Measurements from ENCODE around the gene GCH1.

GCH1 gene

DNA sequence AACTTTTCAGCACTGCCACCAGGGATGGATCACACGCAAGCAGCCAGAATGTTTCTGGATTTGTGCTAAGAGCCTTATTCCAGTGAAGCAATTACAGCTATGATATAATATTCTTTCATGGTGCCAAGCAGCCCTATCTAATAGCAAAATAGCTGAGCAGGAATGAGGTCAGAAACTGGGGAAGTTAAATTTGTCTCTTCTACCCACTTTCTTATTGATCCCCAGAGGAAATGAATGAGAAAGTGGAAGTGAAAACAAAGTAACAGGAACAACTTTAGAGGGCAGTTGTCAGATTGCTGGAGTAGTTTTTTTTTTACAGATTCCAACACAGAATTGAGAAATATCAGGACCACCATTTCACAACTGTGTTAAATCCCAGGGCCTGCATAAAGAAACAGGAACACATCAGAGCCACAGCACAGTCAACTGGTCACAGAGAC is 44.8 kb downstream of the GCH1 start:
- no peak for DNase-seq

GRCh38 chr14:54856152-54856551 is 46.5 kb downstream of the GCH1 start:
- DNase-seq = no peak

GRCh38 chr14:54854181-54854580 is 48.4 kb downstream of the GCH1 start:
- DNase-seq = no peak

DNA sequence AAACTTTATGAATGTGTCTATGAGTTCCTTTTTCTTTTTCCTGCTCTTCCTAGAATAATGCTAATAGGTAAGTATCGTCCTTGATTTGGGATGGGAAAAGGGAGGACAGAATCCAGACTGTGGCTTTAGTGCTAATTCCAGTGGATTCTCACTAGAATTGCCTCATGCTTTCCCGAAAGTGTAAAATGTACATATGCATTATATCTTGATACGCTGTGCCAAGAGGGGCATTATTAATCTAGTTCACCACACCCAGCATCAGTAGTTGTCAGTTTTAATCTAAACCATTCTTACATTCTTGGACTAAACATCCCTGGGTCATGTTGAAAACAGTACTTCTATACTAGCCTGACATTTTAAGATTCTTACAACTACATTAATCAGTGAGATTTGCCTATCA is 49.3 kb downstream of the GCH1 start:
- no peak for DNase-seq

- no peak for DNase-seq
These were observed 50.4 kb downstream of the GCH1 start for GRCh38 chr14:54852215-54852614.

DNA sequence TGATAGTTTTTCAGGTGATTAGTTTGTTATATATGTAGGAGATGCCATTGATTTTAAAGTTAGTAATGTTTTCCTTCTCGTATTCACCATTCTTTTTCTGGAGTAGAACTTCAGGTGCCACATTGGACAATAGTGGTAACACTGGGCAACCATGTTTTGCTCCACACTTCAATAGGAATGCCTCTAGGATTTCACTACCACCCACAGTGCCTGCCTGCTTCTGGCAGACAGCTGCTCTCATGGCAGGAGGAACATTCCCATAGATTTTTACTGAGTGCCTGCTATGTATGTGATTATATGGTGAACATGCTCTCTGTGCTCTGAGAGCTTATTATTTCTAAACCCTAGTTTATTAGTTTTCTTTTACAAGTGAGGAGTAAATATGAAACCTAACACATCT is 53.7 kb downstream of the GCH1 start:
- DNase-seq = no peak

DNA sequence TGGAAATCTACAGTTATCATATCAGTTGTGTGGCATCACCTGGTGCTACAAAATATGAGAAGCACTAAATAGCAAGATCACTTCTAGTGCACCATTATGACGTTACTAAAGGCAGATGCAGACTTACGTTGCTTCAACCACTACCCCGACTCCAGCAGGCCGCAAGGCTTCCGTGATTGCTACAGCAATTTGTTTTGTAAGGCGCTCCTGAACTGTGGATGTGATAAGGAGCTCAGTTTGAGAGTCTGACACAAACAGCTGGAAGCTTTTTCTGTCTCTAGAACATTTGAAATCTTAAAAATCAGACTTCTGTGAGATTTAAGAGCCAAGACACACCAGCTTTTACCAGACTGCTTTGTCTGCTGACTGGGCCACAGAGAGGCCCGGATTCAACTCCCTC is 57.0 kb downstream of the GCH1 start:
- no peak for DNase-seq

DNA sequence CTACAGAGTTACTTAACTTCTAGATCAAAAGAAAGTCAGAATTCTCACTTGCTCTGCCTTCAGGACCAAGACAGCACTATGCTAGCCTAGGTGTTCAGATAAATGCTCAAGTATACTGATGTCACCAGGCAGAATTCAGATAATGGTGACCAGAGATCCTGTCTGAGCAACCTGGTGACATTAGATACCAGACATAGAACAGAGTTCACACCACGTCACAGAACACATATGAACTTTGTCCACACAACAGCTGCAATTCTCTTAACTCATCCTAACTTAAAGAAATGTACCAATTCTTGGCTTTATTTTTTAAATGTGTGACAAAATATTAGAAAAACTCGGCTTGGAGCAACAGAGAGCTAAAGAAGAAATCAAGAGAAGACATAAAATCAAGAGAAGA is 58.1 kb downstream of the GCH1 start:
- DNase-seq = no peak

- DNase-seq = no peak
These were observed 61.8 kb downstream of the GCH1 start for GRCh38 chr14:54840798-54841197.

DNA sequence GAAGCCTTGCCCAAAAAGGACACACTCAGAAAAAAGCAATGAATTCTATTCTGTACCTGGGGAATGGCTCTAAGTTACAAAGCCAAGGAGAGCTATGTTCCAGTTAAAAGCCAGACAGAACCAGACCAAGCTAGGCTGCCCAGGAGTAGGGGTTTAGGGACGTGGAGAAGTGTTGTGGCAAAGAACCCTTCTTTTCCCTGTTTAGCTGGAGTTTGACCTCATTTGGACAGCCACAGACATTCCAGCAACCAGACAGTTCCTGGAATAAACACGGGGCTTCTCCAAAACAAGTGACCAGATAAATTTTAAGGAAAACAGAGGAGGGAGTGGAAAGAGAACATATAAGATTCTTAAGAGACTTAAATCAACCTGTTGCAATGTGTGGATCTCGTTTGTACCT is 62.3 kb downstream of the GCH1 start:
- no peak for DNase-seq

DNA sequence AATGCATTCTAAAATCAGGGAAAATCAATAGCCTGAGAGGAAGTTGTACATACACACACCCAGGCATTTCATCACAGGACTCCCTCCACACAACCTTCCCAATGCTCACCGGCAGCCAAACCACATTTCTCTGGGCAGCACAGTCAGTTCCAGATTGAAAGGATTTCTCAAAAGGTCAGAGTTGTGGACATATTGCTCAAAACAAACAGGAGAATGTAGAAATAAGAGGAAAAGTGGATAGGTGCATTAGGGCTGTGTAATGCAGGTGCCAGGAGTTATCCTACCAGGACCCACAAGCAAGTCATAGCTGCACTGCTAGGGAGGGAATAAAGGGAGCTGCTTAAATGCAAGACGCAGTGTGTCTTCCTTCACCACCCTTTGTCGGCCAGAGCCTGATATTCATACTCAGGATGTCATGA is 62.9 kb downstream of the GCH1 start:
- DNase-seq = no peak

- DNase-seq = no peak
These were observed 63.6 kb downstream of the GCH1 start for GRCh38 chr14:54838931-54839512.

DNA sequence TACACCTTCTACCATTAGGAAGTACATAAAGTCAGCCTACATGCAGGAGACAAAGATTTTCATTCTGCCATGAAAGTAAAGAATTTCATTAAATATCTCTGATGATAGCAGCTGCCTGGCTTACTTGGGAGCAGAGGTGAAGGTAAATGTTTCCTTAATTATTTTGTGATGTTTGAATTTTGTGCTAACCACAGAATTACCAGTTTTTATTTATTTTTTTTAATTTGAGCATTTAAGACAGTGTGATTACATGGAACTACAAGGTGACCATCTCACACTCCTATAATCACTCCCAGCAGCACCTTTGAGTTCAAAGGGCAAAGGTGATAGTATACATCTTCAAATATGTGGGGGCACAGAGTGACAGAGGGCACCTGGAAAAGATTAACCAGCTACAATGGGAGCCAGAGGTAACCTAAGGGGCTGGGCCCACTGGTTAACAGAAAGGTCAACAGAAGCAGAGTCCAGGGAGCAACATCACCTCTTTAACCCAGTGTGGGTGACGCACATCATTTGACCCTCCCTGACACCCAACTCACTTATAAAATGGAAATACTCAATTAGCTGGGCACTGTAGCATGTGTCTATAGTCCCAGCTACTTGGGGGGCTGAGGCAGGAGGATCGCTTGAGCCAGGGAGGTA is 65.0 kb downstream of the GCH1 start:
- no peak for DNase-seq

GRCh38 chr14:54836231-54836630 is 66.4 kb downstream of the GCH1 start:
- no peak for DNase-seq

DNA sequence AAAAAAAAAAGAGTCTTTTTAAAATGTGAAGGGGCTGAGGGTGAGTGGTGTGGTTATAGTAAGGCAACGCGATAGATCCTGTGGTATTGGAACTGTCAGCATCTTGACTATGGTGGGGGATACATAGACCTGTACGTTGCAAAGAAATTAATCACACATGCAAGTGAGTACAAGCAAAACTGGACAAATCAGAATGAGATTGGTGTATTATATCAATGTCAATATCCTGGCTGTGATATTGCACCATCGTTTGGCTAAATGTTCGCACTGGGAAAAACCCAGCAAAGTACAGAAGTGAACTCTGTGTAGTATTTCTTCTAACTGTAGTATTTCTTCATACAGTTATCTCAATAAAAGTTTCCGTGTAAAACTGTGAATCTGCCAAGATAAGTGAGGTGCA is 67.9 kb downstream of the GCH1 start:
- no peak for DNase-seq

DNA sequence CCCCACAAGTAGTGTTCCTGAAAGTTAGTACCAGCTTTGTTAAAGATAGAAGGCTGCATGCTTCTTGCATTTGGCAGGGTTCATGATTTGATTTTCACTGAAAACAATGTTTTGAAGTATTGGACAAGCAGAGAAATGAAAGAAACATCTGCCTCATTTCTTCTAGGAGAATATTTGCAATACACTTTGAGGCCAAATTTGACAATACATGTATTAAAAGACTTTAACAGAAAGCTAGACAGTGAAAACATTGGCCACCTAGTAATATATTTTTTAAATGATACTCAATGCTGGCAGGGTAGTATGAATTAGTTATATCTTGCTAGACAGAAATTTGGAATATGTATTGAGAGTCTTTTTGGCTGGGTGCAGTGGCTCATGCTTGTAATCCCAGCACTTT is 68.5 kb downstream of the GCH1 start:
- no peak for DNase-seq

DNA sequence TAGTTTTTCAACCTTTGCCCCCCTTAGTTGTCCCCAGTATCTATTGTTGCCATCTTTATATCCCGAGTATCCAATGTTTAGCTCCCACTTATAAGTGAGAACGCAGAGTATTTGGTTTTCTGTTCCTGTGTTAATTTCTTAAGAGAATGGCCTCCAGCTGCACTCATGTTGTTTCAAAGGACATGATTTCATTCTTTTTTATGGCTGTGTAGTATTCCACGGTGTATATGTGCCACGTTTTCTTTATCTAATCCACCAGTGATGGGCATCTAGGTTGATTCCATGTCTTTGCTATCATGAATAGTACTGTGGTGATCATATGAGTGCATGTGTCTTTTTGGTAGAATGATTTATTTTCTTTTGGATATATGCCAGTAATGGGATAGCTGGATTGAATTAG is 72.0 kb downstream of the GCH1 start:
- DNase-seq = no peak

DNA sequence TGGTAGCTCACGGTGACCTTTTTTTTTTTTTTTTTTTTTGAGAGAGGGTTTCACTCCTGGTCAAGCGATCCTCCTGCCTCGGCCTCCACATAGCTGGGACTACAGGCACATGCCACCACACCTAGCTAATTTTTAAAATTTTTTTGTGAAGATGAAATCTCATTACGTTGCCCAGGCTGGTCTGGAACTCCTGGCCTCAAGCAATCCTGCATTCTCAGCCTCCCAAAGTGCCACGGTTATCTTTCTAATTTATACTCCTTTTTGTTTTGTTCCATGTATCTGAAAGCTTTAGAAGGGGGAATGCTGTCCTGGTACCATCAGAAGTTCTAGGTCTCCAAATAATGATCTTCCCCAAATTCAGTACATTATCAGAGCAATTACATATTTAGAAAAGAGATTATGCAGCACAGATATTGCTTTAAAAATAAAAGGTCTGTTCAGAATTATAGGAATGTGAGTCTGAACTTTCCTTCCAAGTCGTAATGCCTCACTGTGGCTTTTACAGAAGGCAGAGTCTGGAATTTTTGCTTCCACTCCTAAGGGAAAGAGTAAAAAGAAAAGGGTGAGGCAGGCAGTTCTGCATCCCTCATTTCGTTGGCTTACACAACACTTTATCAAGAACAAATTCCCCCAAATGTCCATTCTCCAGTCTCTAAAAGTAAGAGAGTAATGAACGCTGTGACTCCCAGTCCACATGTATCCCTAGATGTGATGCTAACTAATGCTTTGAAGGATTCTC is 73.0 kb downstream of the GCH1 start:
- no peak for DNase-seq

GRCh38 chr14:54828037-54828436 is 74.6 kb downstream of the GCH1 start:
- no peak for DNase-seq

DNA sequence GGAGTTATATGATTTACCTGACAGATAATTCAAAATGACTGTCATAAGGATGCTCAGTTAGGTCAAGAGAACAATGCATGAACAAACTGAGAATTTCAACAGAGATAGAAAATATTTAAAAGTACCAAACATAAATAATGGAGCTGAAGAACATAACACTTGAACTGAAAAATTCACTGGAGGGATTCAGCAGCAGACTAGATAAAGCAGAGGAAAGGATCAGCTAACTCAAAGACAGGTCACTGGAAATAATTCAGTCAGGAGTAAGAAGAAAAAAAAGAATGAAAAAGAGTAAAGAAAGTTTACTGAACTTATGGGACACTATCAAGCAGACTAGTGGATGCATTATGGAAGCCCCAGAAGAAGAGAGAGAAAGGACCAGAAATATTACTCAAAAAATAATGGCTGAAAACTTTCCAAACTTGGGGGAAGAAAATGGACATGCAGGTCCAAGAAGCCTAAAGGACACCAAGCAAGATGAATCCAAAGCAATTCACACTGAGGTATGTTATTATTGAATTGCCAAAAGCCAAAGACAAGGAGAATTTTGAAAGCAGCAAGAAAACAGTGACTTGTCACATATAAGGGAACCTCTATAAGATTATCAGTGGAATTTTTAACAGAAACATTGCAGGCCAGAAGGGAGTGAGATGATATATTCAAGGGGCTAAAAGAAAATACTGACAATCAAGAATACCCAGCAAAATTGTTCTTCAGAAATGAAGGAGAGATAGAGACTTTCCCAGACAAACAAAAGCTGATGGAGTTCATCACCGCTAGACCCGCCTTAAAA is 78.7 kb downstream of the GCH1 start:
- no peak for DNase-seq

- no peak for DNase-seq
These were observed 79.9 kb downstream of the GCH1 start for GRCh38 chr14:54822685-54823084.

- DNase-seq = no peak
These were observed 84.2 kb downstream of the GCH1 start for GRCh38 chr14:54818201-54819133.
